Daoy (cell line): Measurements from ENCODE around the gene GSE1. TPM values are rescaled to one million over a fixed set of nuclear protein-coding genes. Genes with fewer than 3 reads are reported as not detected.

ENCODE experiments used
- DNase-seq: peaks from one replicate; pipeline ENCODE4 v3.0.0-alpha.2; 2015; ENCODE audit warnings: low read depth
- total RNA-seq: library from RNA; depleted of rRNA; stranded (reverse); fragments of >200 nt; shearing (Covaris generic); gene quantifications from 2 replicates; pipeline ENCODE4 v1.2.3, GENCODE V29; 2014

Gene GSE1
- total RNA-seq, 1 experiment from 2014 or later: 9.3 TPM

GRCh38 chr16:85616607-85617321 lies 3.6 kb downstream of the GSE1 start:
- no peak for DNase-seq

GRCh38 chr16:85617948-85618347 lies 4.8 kb downstream of the GSE1 start:
- DNase-seq: no peak

GRCh38 chr16:85618521-85618920 lies 5.4 kb downstream of the GSE1 start:
- no peak for DNase-seq

- no peak for DNase-seq
These were observed 6.2 kb downstream of the GSE1 start for GRCh38 chr16:85619101-85619891.

GRCh38 chr16:85620374-85620773 lies 7.3 kb downstream of the GSE1 start:
- no peak for DNase-seq

GRCh38 chr16:85621698-85622428 lies 8.7 kb downstream of the GSE1 start:
- DNase-seq: no peak

- no peak for DNase-seq
These were observed 9.6 kb downstream of the GSE1 start for GRCh38 chr16:85622683-85623082.

GRCh38 chr16:85623250-85623649 lies 10.1 kb downstream of the GSE1 start:
- DNase-seq: no peak

GRCh38 chr16:85623997-85624601 lies 11.0 kb downstream of the GSE1 start:
- no peak for DNase-seq

GRCh38 chr16:85624646-85625045 lies 11.5 kb downstream of the GSE1 start:
- no peak for DNase-seq

GRCh38 chr16:85625053-85625452 lies 11.9 kb downstream of the GSE1 start:
- no peak for DNase-seq

- DNase-seq: no peak
These were observed 12.5 kb downstream of the GSE1 start for GRCh38 chr16:85625485-85626117.

GRCh38 chr16:85626191-85626981 lies 13.3 kb downstream of the GSE1 start:
- no peak for DNase-seq

- no peak for DNase-seq
These were observed 14.0 kb downstream of the GSE1 start for GRCh38 chr16:85627089-85627488.

GRCh38 chr16:85627526-85628264 lies 14.6 kb downstream of the GSE1 start:
- DNase-seq: no peak

GRCh38 chr16:85628265-85628556 lies 15.1 kb downstream of the GSE1 start:
- DNase-seq: no peak

GRCh38 chr16:85628645-85629044 lies 15.5 kb downstream of the GSE1 start:
- no peak for DNase-seq

GRCh38 chr16:85629326-85629725 lies 16.2 kb downstream of the GSE1 start:
- no peak for DNase-seq

GRCh38 chr16:85629853-85630252 lies 16.7 kb downstream of the GSE1 start:
- DNase-seq: no peak

- no peak for DNase-seq
These were observed 18.1 kb downstream of the GSE1 start for GRCh38 chr16:85631230-85631629.
